Activated CD4-positive, CD25-positive, alpha-beta regulatory T cell (primary cell): ENCODE results near the gene HBS1L.

Experiments
- DNase-seq, 4 experiments: peaks; one replicate each; lab custom pipeline; 2025; lab: John Stamatoyannopoulos, UW

HBS1L gene

GRCh38 chr6:134999107-134999506 lies 55.5 kb downstream of the HBS1L start:
- no peak for DNase-seq

DNA sequence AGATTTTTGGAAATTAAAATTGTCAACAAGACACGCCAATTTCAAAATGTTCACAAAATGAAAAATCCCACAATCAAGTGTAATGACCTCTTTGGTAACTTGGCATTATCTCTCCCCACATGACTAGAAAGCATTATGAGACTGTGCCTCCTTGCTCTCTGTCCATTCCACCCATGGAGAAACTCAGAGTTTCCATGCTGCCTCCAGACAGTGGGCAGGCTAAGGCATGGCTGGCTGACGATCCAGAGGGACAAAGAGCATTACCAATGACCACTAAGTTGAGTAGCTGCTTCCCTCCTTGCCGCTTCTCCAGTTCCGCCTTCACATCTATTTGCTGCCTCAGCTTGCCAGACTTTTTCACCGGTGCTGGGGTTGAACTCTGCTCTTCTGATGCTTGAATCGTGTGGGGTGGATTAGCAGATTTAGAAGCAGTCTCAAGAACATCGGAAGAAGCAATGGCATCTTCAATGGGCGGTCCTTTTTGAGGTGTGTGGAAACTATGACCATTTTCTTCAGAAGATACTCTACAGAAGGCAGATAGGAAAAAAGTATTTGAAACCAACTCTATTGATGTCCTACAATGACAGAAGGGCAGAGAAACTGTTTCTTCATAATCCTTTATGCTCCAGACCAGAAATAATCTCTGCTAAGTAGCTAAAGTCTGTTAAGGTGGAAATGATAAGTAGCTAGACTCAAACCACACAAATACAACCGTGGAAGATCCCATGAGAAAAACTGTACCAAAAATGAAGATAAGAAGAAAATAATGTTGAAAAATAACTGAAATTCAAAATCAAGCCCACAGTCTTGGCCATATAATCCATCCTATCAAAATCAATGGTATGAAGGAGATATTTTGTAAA lies 57.3 kb downstream of the HBS1L start:
- no peak for DNase-seq

DNA sequence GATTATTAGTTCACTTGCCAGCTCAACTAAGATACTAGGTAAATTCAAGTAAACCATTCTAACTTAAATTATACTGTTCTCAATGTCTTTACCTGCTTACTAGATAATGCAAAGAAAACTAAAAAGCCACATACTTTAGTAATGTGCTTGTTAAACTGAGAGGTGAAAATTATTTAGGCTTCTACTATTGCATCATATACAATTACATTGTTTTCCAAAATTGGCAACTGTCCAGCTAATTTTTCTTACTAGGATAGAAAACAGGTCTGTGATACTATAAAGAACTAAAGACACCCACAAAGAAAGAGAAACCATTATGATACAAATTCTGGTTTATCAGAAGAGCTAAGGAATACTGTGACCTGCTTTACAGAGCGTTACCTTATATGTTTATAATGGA lies 59.1 kb downstream of the HBS1L start:
- no peak for DNase-seq

GRCh38 chr6:134994431-134994830 lies 60.2 kb downstream of the HBS1L start:
- DNase-seq, result no peak

GRCh38 chr6:134992155-134992554 lies 62.5 kb downstream of the HBS1L start:
- no peak for DNase-seq

DNA sequence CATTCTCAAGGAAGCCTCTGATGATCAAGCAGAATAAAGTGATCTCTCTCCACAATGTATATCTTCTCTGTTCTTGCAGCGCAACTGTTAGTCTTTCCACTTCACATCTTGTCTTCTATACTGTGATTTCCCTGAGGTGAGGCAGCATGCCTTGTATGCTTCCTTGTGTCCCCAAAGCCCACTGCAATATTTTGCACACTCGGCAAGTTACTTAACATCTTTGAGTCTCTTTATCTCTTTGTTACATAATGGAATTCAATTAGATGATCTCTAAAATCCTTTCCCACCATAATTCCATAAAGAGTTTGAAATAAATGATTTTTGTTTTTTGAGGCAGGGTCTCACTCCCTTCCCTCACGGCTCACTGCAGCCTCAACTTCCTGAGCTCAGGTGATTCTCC lies 64.4 kb downstream of the HBS1L start:
- no peak for DNase-seq

GRCh38 chr6:134984821-134985220 lies 69.8 kb downstream of the HBS1L start:
- DNase-seq, result no peak

GRCh38 chr6:134983823-134984222 lies 70.8 kb downstream of the HBS1L start:
- no peak for DNase-seq

DNA sequence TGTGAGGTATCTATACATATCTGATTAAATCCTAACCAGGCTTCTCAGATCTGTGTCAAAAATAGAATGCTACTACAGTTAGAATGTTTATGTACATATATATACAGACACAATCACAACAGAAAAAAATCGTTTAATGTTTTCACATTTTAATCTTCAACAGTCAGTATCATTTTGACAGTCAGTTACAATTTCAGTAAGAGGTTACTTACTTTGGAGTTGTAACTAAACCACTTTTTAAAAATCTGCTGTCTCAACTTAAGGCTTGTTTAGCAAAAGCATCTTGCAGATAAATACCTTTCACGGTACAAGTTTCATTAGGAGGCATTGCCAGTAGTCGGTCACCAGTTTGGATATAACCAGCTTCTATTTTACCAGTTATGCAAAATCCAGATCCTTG lies 72.5 kb downstream of the HBS1L start:
- DNase-seq, result no peak

- DNase-seq, result no peak
Observed at GRCh38 chr6:134980846-134981245, 73.8 kb downstream of the HBS1L start.

DNA sequence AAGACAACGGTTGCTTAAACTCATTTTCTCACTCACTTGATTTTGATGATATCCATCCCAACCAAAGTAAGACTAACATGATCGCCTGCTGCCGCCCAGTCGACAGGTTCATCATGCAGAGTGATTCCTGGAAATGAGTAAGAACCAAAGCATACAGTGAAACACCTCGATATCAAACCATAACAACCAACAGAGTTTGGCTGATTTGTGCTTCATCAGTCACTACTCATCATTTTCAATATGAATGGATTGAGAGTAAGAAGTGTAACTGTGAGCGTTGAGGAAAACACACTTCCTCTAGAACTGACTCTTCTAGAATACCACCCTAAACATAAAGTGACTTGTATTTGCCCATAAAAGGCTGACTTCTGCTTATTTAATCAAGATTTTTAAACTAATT lies 75.5 kb downstream of the HBS1L start:
- peak in 2 of 4 experiments; percentile 11 for DNase-seq

- DNase-seq, result no peak
Observed at GRCh38 chr6:134974370-134974769, 80.3 kb downstream of the HBS1L start.

DNA sequence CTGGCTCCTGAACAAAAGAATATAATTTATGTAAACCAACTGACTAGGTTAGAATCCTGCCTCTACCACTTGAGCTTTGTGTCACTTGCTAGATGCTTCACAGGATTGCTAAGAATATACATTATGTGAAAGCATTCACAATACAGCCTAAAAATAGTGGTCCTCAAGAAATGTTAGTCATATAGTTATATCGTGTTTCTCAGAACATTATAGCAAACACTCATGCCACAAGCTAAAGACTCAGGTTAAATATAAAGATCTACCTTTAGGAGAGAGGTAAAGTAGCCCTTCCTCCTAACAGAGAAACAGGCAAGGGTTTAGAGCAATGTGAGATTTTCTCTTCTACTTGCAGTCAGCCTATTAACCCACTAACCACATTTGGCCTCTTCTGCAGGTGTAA lies 86.9 kb downstream of the HBS1L start:
- no peak for DNase-seq

- DNase-seq, result no peak
Observed at GRCh38 chr6:134964451-134965203, 90.0 kb downstream of the HBS1L start.

DNA sequence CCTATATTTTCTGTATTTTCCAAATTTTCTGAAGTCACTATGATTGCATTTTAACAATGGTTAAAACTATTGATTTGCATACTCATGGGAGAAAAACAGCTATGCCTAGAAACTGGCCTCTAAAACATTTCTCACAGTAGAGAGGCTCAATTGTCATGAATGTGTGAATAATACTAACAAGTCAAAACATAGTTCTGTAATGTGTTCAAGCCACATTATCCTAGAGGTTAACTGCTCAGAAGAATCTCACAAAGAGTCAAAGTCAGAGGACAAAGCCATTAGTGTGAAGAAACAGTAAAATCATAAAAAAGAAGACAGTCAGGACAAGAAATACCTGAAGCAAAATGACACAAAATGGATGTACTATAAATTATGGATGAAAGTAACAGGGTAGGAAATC lies 92.2 kb downstream of the HBS1L start:
- no peak for DNase-seq

GRCh38 chr6:134961366-134961765 lies 93.3 kb downstream of the HBS1L start:
- no peak for DNase-seq

GRCh38 chr6:134959603-134960002 lies 95.0 kb downstream of the HBS1L start:
- no peak for DNase-seq

DNA sequence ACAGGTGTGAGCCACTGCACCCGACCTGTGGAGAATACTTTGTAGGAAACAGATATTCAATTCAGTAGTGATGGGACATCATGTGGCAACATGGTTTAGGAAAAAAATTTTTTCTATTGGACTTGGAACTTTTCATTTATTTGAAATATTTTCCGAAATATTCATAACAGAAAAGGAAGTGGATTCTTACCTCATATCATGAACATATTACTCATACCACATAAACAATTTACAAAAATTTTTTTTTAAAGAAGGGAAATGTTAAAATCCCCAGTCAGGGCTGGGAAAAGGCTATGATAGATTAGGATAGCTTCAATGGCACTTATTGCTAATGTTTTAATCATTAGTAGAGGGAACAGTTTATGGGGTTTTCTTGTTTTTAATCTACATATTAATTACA lies 97.9 kb downstream of the HBS1L start:
- no peak for DNase-seq

DNA sequence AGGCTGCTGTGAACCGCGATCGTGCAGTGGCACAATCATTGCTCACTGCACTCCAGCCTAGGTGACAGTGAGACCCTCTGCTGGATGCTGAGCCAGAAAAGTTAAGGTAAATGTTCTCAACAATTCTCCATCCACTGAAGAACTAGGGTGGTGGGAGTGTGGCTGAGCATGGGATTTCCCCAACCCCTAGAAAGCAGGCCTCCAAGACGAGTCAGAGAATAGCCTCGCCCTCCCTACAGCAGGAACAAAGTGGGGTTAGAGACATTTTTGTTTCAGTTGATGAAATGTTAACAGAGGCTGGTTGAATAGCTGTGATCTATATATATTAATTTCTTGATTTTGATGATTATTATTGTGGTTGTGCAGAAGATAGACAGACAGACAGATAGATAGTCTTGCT lies 98.6 kb downstream of the HBS1L start:
- DNase-seq, result no peak

DNA sequence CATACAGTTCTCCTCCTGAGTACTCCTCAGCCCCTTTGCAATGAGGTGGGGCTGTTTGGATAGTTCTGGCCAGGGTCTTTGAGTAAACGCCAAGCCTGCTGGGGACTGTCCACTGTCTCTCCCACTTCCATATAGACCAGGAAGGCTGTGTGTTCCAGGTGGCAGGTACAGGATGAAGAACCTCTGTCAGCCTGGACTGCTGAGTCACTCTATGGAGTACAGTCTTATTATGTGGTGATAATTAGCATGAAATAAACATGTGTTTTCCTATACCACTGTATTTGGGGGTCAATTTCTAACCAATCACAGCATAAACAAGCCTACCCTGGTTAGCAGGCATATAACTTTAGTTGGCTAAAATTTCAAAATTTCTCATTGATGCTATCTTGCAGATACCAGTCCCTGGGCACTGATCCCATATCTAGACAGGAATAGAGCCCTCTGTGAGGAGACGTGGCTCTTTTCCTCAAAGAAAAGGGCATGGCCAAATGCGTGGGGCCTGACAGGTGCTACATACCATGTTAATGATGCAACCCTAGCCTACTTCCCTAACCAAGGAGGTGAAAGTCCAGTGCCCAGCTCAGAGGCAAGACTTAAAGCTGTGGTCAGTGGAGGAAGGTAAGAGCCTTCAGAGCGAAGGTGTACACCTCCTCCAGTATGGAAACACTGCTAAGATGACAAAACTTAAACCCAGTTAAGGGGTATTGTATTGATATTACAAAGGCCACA lies 100.2 kb downstream of the HBS1L start:
- DNase-seq, result no peak

DNA sequence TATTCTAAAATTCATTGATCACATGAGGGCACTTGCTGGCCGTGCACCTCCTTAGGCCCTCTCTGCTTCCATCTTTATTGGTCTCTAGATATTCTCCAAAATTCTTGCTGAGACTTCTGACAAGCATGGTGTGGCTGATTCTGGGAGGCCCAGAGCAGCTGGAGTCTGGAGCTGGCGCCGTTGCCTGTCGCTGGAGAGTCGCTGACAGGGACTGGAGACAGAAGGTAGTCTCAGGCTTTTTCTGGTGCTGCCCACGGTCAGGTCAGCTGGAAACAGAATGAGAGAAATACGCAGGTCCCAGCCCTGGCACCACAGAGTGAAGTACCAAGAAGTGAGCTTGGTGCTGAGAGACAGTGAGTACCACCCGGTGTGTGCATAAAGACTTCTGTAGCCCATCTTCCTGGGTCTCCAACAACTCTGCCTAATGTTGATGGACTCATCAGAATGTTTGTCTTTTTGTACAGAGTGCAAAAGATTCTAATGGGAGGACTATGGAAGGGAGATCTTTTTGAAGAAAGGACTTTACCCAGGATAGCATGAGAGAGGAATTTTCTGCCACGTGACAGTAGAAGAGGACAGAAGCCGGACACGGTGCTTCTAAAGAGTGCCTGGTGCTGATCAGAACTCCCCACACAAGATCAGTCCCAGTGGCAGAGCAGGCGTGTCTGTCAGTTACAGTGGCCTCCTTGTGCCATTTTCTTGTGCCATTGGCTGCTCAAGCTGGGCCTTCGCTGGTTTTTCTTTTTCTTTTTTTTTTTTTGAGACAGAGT lies 102.9 kb downstream of the HBS1L start:
- DNase-seq, result no peak

- DNase-seq, result no peak
Observed at GRCh38 chr6:134950482-134950881, 104.1 kb downstream of the HBS1L start.
